K562 (cell line): ENCODE data around the gene PGAM2. TPM values are rescaled to one million over a fixed set of nuclear protein-coding genes. Genes with fewer than 3 reads are reported as not detected.
A peak's percentile ranks its signal among the peaks of the same experiment; 100 is the strongest.

Experiments used
- CXXC5 ChIP-seq: fragments of 250-450 bp; sonication (Bioruptor Pico); IDR thresholded peaks from 2 replicates; pipeline ENCODE4 v1.8.0; 2022; ENCODE audit warnings: inconsistent platforms, mild to moderate bottlenecking, moderate library complexity
- GTF2E2 ChIP-seq: fragments of 200-800 bp; sonication (Bioruptor generic); IDR thresholded peaks from 2 replicates; pipeline ENCODE4 v1.6.1; 2016; ENCODE audit warnings: missing genetic modification characterization, missing compliant biosample characterization
- IRF2 ChIP-seq: sonication (generic); formaldehyde crosslinking; IDR thresholded peaks from 2 replicates; pipeline ENCODE4 v1.8.1; 2022; ENCODE audit warnings: mild to moderate bottlenecking, missing genetic modification reagents
- JUND ChIP-seq, 2 experiments: IDR thresholded peaks; 2 replicates in 1 of 2; 3 replicates in 1 of 2; pipeline ENCODE4 v1.6.1; 2011; ENCODE audit warnings: borderline replicate concordance in 2 of 2, low read depth in 2 of 2, low read length in 2 of 2, improper control_type of control experiment in 1 of 2, missing biosample characterization in 1 of 2, missing genetic modification characterization in 1 of 2, missing genetic modification reagents in 1 of 2
- NFIC ChIP-seq: fragments of 450-650 bp; IDR thresholded peaks from 2 replicates; pipeline ENCODE4 v1.6.1; 2017; ENCODE audit warnings: mild to moderate bottlenecking, inconsistent platforms
- YY1 ChIP-seq, 3 experiments: IDR thresholded peaks; 2 replicates each; pipeline ENCODE4 v1.6.1; 2011; ENCODE audit warnings: low read length in 2 of 3, mild to moderate bottlenecking in 2 of 3, moderate library complexity in 2 of 3, borderline replicate concordance in 1 of 3, control low read depth in 1 of 3, low read depth in 1 of 3; ENCODE audit not compliant: insufficient read depth in 3 of 3, insufficient replicate concordance in 2 of 3, control insufficient read depth in 1 of 3, insufficient read length in 1 of 3; ENCODE audit errors: extremely low read depth in 1 of 3
- ZNF347 ChIP-seq: fragments of 450-650 bp; formaldehyde crosslinking; IDR thresholded peaks from 2 replicates; pipeline ENCODE4 v1.4.0; 2020; ENCODE audit warnings: low read depth, mild to moderate bottlenecking, moderate library complexity
- polyA plus RNA-seq, 8 experiments: library from polyadenylated mRNA; depleted of rRNA in 4 of 8; stranded (reverse) in 5 of 8; unstranded in 3 of 8; fragments of >200 nt; fragmentation: Nextera tagmentation in 2 of 8; fragmentation: Illumina TruSeq in 1 of 8; extraction: Ambion mirVana in 2 of 8; extraction: Trizol in 1 of 8; gene quantifications; 2 replicates each; pipeline versions ENCODE4 v1.2.1 to v1.2.3, GENCODE V29; 2011 to 2014; ENCODE audit warnings: inconsistent platforms in 1 of 8, missing spikeins in 1 of 8
- total RNA-seq, 7 experiments: library from RNA; depleted of rRNA in 6 of 7; stranded (reverse); fragments of >200 nt in 6 of 7; fragmentation: Illumina TruSeq in 2 of 7; extraction: Trizol in 2 of 7; gene quantifications; 2 replicates each; pipeline versions ENCODE4 v1.2.1 to v1.2.3, GENCODE V29; 2011 to 2021; ENCODE audit warnings: low replicate concordance in 1 of 7
- TF ChIP-seq, protein P1 (sequence below), 2 experiments: fragments of 450-650 bp; formaldehyde crosslinking in 1 of 2; IDR thresholded peaks; 2 replicates each; pipeline versions ENCODE4 v1.4.0 to v1.6.1; 2014 to 2020; ENCODE audit warnings: mild to moderate bottlenecking in 2 of 2, borderline replicate concordance in 1 of 2, low read depth in 1 of 2
- TF ChIP-seq, protein P2 (sequence below): fragments of 450-650 bp; conservative IDR thresholded peaks from 2 replicates; pipeline ENCODE4 v1.6.1; 2016; ENCODE audit warnings: missing genetic modification characterization, low read depth, mild to moderate bottlenecking, control low read depth, missing compliant biosample characterization
- TF ChIP-seq, protein P3 (sequence below): fragments of 450-650 bp; IDR thresholded peaks from 2 replicates; pipeline ENCODE4 v1.6.1; 2018; ENCODE audit not compliant: partially characterized antibody

Gene PGAM2
- total and polyA plus RNA-seq, 9 of the 15 experiments (the other 6 are each of a cell fraction or from before 2014, with no cell fraction given) = not detected

DNA sequence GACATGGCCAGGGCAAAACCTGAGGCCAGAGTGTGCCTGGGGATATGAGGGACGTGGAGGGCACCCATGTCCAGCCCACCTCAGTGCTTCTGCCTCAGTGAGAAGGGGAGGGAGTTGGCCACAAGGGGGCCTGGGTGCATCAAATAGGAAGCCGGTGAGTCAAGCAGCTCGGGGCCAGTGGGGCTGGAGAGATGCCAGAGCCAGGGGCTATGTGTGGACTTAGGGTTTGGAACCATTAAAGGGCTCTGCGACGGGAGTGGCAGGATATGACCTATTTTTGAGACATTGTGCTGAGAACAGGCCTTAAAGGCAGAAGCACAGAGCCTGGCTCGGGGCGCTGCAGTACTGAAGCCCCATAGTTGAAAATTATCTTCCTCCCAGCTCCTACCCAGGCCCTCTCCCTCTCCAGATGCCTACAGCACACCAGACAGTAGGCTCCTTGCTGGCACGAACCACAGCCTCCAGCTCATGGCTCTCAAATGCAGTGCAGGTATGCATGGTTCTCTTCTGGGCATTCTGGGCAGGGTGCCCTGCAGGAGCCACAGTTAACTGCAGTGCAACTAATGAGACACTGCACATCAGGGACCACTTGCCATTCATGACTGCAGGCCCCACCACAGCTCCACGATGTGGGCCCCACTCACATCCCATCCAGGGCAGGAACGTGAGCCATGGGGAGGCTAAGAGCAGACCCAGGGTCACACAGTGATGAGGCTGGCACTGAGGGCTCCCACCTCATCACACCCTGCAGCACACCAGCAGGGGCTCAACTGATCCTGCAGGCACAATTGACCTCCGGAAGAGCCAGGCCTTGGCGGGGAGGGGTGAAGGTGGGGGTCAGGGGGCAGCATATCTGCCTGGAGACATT lies 7.2 kb upstream of the PGAM2 start (continued):
- TF ChIP-seq, protein P1, sequence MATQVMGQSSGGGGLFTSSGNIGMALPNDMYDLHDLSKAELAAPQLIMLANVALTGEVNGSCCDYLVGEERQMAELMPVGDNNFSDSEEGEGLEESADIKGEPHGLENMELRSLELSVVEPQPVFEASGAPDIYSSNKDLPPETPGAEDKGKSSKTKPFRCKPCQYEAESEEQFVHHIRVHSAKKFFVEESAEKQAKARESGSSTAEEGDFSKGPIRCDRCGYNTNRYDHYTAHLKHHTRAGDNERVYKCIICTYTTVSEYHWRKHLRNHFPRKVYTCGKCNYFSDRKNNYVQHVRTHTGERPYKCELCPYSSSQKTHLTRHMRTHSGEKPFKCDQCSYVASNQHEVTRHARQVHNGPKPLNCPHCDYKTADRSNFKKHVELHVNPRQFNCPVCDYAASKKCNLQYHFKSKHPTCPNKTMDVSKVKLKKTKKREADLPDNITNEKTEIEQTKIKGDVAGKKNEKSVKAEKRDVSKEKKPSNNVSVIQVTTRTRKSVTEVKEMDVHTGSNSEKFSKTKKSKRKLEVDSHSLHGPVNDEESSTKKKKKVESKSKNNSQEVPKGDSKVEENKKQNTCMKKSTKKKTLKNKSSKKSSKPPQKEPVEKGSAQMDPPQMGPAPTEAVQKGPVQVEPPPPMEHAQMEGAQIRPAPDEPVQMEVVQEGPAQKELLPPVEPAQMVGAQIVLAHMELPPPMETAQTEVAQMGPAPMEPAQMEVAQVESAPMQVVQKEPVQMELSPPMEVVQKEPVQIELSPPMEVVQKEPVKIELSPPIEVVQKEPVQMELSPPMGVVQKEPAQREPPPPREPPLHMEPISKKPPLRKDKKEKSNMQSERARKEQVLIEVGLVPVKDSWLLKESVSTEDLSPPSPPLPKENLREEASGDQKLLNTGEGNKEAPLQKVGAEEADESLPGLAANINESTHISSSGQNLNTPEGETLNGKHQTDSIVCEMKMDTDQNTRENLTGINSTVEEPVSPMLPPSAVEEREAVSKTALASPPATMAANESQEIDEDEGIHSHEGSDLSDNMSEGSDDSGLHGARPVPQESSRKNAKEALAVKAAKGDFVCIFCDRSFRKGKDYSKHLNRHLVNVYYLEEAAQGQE (IDR thresholded peaks at IDR 0.05; ENCODE audit: borderline replicate concordance) = peak; percentile 65
- TF ChIP-seq, protein P1 (CRISPR knock-in tag; IDR thresholded peaks at IDR 0.05; ENCODE audit: low read depth) = no peak
- no peak for TF ChIP-seq YY1 (IDR thresholded peaks at IDR 0.05; ENCODE audit: borderline replicate concordance in 1 of 3, control insufficient read depth in 1 of 3, extremely low read depth in 1 of 3, insufficient read depth in 3 of 3, insufficient read length in 1 of 3, insufficient replicate concordance in 2 of 3, low read depth in 1 of 3, low read length in 2 of 3)
- TF ChIP-seq, protein P2, sequence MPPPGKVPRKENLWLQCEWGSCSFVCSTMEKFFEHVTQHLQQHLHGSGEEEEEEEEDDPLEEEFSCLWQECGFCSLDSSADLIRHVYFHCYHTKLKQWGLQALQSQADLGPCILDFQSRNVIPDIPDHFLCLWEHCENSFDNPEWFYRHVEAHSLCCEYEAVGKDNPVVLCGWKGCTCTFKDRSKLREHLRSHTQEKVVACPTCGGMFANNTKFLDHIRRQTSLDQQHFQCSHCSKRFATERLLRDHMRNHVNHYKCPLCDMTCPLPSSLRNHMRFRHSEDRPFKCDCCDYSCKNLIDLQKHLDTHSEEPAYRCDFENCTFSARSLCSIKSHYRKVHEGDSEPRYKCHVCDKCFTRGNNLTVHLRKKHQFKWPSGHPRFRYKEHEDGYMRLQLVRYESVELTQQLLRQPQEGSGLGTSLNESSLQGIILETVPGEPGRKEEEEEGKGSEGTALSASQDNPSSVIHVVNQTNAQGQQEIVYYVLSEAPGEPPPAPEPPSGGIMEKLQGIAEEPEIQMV = no peak
- TF ChIP-seq ZNF347 (CRISPR knock-in tag) = no peak
- TF ChIP-seq GTF2E2 = no peak
- TF ChIP-seq JUND (IDR thresholded peaks at IDR 0.05; ENCODE audit: borderline replicate concordance, low read depth, low read length) = peak; percentile 39
- TF ChIP-seq JUND (tag; IDR thresholded peaks at IDR 0.05; ENCODE audit: borderline replicate concordance, low read depth, low read length) = no peak
- peak; percentile 37; the same call in 1 of the 2 replicates for TF ChIP-seq CXXC5 (CRISPR knock-in tag)
- TF ChIP-seq NFIC = peak; percentile 91
- TF ChIP-seq, protein P3, sequence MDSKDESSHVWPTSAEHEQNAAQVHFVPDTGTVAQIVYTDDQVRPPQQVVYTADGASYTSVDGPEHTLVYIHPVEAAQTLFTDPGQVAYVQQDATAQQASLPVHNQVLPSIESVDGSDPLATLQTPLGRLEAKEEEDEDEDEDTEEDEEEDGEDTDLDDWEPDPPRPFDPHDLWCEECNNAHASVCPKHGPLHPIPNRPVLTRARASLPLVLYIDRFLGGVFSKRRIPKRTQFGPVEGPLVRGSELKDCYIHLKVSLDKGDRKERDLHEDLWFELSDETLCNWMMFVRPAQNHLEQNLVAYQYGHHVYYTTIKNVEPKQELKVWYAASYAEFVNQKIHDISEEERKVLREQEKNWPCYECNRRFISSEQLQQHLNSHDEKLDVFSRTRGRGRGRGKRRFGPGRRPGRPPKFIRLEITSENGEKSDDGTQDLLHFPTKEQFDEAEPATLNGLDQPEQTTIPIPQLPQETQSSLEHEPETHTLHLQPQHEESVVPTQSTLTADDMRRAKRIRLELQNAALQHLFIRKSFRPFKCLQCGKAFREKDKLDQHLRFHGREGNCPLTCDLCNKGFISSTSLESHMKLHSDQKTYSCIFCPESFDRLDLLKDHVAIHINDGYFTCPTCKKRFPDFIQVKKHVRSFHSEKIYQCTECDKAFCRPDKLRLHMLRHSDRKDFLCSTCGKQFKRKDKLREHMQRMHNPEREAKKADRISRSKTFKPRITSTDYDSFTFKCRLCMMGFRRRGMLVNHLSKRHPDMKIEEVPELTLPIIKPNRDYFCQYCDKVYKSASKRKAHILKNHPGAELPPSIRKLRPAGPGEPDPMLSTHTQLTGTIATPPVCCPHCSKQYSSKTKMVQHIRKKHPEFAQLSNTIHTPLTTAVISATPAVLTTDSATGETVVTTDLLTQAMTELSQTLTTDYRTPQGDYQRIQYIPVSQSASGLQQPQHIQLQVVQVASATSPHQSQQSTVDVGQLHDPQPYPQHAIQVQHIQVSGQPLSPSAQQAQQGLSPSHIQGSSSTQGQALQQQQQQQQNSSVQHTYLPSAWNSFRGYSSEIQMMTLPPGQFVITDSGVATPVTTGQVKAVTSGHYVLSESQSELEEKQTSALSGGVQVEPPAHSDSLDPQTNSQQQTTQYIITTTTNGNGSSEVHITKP = no peak
- no peak for TF ChIP-seq IRF2 (CRISPR knock-in tag)
